DND-41 (cell line): Measurements from ENCODE around the gene NCAM2.

ENCODE experiments used
- ATAC-seq: fragments of 200-7000 bp; cut with Tn5 transposase; 3 replicates; pipeline ENCODE4 v1.9.1; 2021; ENCODE audit warnings: low read depth; ENCODE audit not compliant: insufficient read depth
- DNase-seq: peaks from one replicate; pipeline ENCODE4 v3.0.0-alpha.2; 2020
- H2AFZ ChIP-seq: 2 replicates; pipeline ENCODE4 v1.6.0; 2012; ENCODE audit warnings: low read depth, low read length
- H3K27ac ChIP-seq: 2 replicates; pipeline ENCODE4 v1.5.1; 2012; ENCODE audit warnings: low read length, inconsistent platforms
- H3K27me3 ChIP-seq: fragments of 200-600 bp; sonication (generic); 2 replicates; pipeline ENCODE4 v1.6.0; 2012; ENCODE audit warnings: low read length, mild to moderate bottlenecking, inconsistent platforms; ENCODE audit not compliant: insufficient read depth, poor library complexity
- H3K36me3 ChIP-seq: 2 replicates; pipeline ENCODE4 v1.5.1; 2012; ENCODE audit warnings: low read length, inconsistent platforms; ENCODE audit not compliant: insufficient read depth
- H3K4me1 ChIP-seq: 2 replicates; pipeline ENCODE4 v1.5.1; 2012; ENCODE audit warnings: mild to moderate bottlenecking, low read length; ENCODE audit not compliant: insufficient read depth
- H3K4me2 ChIP-seq: 2 replicates; pipeline ENCODE4 v1.6.0; 2012; ENCODE audit warnings: mild to moderate bottlenecking, moderate library complexity, low read length, inconsistent platforms; ENCODE audit not compliant: insufficient read depth
- H3K4me3 ChIP-seq, 2 experiments: fragments of 200-600 bp in 1 of 2; shearing (Covaris generic) in 1 of 2; 2 replicates each; pipeline ENCODE4 v1.5.1; 2012 to 2016; ENCODE audit warnings: inconsistent platforms in 2 of 2, low read length in 2 of 2, mild to moderate bottlenecking in 2 of 2, low read depth in 1 of 2, moderate library complexity in 1 of 2
- H3K79me2 ChIP-seq: 2 replicates; pipeline ENCODE4 v1.6.0; 2012; ENCODE audit warnings: low read length, inconsistent platforms; ENCODE audit not compliant: insufficient read depth
- H3K9ac ChIP-seq: 2 replicates; pipeline ENCODE4 v1.6.0; 2012; ENCODE audit warnings: low read depth, mild to moderate bottlenecking, inconsistent platforms, low read length, moderate library complexity
- H3K9me3 ChIP-seq: 2 replicates; pipeline ENCODE4 v1.5.1; 2012; ENCODE audit warnings: low read length, moderate library complexity, mild to moderate bottlenecking, inconsistent platforms; ENCODE audit not compliant: insufficient read depth, severe bottlenecking
- H4K20me1 ChIP-seq: 2 replicates; pipeline ENCODE4 v1.6.0; 2012; ENCODE audit warnings: low read length; ENCODE audit not compliant: insufficient read depth
- EZH2 ChIP-seq: IDR thresholded peaks from 3 replicates; pipeline ENCODE4 v1.6.1; 2012; ENCODE audit warnings: borderline replicate concordance, low read depth, mild to moderate bottlenecking, moderate library complexity, low read length, inconsistent platforms; ENCODE audit not compliant: severe bottlenecking
- TF ChIP-seq, protein P1 (sequence below): IDR thresholded peaks from 2 replicates; pipeline ENCODE4 v1.5.1; 2012; ENCODE audit warnings: borderline replicate concordance, low read length, moderate library complexity, mild to moderate bottlenecking; ENCODE audit not compliant: poor library complexity, severe bottlenecking; ENCODE audit errors: extremely low read depth

NCAM2 gene

DNA sequence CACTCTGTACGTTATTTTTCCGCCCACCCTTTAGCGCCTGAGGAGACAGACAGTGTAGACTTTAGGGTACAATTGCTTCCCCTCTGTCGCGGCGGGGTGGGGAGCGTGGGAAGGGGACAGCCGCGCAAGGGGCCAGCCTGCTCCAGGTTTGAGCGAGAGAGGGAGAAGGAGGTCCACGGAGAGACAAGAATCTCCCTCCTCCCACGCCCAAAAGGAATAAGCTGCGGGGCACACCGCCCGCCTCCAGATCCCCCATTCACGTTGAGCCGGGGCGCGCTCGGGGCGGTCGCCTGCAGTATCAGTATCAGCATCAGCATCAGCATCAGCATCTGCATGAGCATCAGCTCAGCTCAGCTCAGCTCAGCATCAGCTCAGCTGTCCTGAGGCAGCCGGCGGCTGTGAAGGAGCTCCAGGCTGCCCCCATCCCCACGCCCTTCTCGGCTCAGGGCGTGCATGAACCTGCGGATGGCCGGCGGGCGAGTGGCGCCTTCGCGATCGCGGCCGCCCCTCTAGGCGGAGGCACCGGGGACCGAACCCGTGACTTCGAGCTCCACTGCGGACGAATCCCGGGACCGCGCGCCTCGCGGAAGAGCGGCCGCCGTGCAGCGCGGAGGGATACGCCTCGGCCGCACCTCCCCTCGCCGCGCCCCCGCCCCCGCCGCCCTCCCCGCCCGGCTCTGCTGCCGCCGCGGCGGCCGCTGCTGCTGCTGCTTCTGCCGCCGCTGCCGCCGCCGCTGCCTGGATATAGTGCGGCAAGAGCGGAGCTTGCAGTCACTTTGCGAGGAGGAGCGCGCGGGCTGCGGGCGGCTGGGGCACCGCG lies at the start of gene NCAM2:
Gene NCAM2, plus strand, starts transcription at position 774 of the 820 bp plus-strand sequence.
- H3K27me3 ChIP-seq, result no peaks in the 10 kb centered on the region
- H3K79me2 ChIP-seq, result no peaks in the 10 kb centered on the region
- no peaks in the 10 kb centered on the region for H3K9me3 ChIP-seq
- no peak within 1 kb of the TSS for H2AFZ ChIP-seq
- H3K4me1 ChIP-seq, result no peaks in the 10 kb centered on the region
- no peak within 1 kb of the TSS for H3K9ac ChIP-seq
- DNase-seq, result no peak
- H3K4me3 ChIP-seq, result no peak within 1 kb of the TSS
- no peak for TF ChIP-seq EZH2
- TF ChIP-seq, protein P1, sequence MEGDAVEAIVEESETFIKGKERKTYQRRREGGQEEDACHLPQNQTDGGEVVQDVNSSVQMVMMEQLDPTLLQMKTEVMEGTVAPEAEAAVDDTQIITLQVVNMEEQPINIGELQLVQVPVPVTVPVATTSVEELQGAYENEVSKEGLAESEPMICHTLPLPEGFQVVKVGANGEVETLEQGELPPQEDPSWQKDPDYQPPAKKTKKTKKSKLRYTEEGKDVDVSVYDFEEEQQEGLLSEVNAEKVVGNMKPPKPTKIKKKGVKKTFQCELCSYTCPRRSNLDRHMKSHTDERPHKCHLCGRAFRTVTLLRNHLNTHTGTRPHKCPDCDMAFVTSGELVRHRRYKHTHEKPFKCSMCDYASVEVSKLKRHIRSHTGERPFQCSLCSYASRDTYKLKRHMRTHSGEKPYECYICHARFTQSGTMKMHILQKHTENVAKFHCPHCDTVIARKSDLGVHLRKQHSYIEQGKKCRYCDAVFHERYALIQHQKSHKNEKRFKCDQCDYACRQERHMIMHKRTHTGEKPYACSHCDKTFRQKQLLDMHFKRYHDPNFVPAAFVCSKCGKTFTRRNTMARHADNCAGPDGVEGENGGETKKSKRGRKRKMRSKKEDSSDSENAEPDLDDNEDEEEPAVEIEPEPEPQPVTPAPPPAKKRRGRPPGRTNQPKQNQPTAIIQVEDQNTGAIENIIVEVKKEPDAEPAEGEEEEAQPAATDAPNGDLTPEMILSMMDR, result no peak
- no peak within 1 kb of the TSS for H3K4me2 ChIP-seq
- ATAC-seq, result no peak
- H4K20me1 ChIP-seq, result no peaks in the 10 kb centered on the region
- H3K27ac ChIP-seq, result no peak within 1 kb of the TSS
- H3K36me3 ChIP-seq, result no peaks in the 10 kb centered on the region

DNA sequence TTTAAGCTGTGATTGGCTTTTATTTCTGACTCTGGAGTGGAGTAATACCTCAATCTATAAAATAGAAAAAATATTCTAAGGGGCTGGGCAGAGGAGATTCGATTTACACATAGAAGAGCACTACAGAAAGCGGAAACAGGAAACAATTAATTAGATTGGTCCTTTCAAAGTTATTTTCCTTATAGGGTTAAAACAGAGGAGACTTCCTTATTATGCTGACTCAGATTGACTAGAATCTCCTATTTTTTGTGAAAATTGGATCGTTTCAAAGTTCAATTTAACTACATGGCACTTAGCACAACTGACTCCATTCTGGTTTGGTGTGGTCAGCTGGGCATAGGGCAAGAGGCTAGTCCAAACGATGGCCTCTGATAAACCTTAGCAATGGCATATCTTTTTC lies 48.3 kb upstream of the NCAM2 start:
- Histone ChIP-seq H3K27me3 (no peaks in the 10 kb centered on the region), H3K27ac (no peak overlapping the region), H3K9ac (no peak overlapping the region), H4K20me1 (no peaks in the 10 kb centered on the region), H3K79me2 (no peaks in the 10 kb centered on the region), H3K9me3 (no peaks in the 10 kb centered on the region), H3K4me1 (no peaks in the 10 kb centered on the region), H3K36me3 (no peaks in the 10 kb centered on the region), H3K4me3 (no peak overlapping the region), H3K4me2 (no peak overlapping the region), H2AFZ (no peak overlapping the region)
- DNase-seq (no peak), ATAC-seq (no peak)
- TF ChIP-seq, protein P1, result no peak
- no peak for TF ChIP-seq EZH2

DNA sequence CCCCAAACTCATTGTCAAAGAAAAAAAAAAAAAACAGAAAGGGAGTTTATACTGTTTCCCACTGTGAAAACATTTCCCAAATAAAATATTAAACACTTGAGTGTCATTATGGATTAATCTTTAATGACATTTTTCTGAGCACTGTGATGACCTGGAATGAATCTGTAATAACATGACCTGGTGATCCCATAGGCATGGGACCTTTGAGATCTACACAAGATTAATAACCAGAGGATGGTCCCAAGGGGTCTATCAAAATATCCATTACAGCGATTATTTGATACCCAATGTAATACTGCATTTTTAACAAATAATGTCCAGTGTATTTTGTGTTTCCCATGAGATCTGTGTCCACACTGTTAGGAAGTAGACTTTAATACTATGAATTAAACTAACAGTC lies 32.4 kb upstream of the NCAM2 start:
- Histone ChIP-seq H3K4me2 (no peak overlapping the region), H3K27ac (no peak overlapping the region), H3K36me3 (no peaks in the 10 kb centered on the region), H2AFZ (no peak overlapping the region), H4K20me1 (no peaks in the 10 kb centered on the region), H3K4me1 (no peaks in the 10 kb centered on the region), H3K9ac (no peak overlapping the region), H3K9me3 (no peaks in the 10 kb centered on the region), H3K4me3 (no peak overlapping the region), H3K27me3 (no peaks in the 10 kb centered on the region), H3K79me2 (no peaks in the 10 kb centered on the region)
- DNase-seq (no peak), ATAC-seq (no peak)
- TF ChIP-seq, protein P1, result no peak
- no peak for TF ChIP-seq EZH2
